Activated naive CD4-positive, alpha-beta T cell treated with anti-CD3 and anti-CD28 coated beads, Interleukin-2, amount 50 U/mL, for 72 hours (primary cell): ENCODE results near the gene MRFAP1L1. TPM values are rescaled to one million over a fixed set of nuclear protein-coding genes. Genes with fewer than 3 reads are reported as not detected.

Experiments used
- ATAC-seq, 2 donors: fragments of 150-1000 bp; cut with Tn5 transposase; 2 replicates each; pipeline ENCODE4 v1.10.0; 2021; ENCODE audit warnings: mild to moderate bottlenecking in 2 of 2, moderate library complexity in 2 of 2
- DNase-seq, 2 donors: peaks; one replicate each; pipeline ENCODE4 v3.0.0; 2021 to 2022; ENCODE audit warnings: low spot score in 2 of 2
- H3K27ac Mint-ChIP-seq, 2 donors: one replicate each; pipeline ENCODE4 v1.8.0; 2022; ENCODE audit warnings: mild to moderate bottlenecking in 2 of 2, mixed read lengths in 2 of 2
- H3K36me3 Mint-ChIP-seq, 2 donors: one replicate each; pipeline ENCODE4 v1.8.0; 2022; ENCODE audit warnings: mixed read lengths in 2 of 2
- H3K9me3 Mint-ChIP-seq, 2 donors: one replicate each; pipeline ENCODE4 v1.8.0; 2022; ENCODE audit warnings: mixed read lengths in 2 of 2
- total RNA-seq, 2 donors: library from RNA; stranded (reverse); gene quantifications; one replicate each; pipeline ENCODE4 v1.2.3, GENCODE V29; 2022

MRFAP1L1 gene
- total RNA-seq, 2 donors from 2014 or later, result 23.1 to 40.5 TPM

DNA sequence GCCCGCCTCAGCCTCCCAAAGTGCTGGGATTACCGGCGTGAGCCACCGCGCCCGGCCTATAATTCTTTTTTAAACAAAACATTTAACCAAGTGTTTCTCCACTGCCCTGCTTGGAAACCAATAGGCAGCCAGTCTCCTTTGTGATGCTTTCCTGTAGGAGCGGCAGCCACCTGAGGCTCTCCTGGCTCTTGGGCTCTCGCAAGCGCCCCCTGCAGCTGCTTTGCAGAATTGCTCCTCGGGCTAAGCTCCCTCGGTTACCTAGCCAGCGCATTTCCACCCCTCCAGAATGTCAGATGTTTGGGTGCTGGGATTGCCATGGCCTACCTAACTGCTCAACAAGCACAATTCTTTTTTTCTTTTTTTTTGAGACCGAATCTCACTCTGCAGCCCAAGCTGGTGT lies 8.3 kb downstream of the MRFAP1L1 start:
- Mint-ChIP-seq H3K36me3 (peaks cover 17 to 24% of the 10 kb centered on the region in 2 donors), H3K9me3 (peaks cover 0 to 5% of the 10 kb centered on the region in 2 donors), H3K27ac (no peak overlapping the region)
- ATAC-seq (no peak), DNase-seq (no peak)

- Mint-ChIP-seq H3K9me3 (peaks cover 0 to 5% of the 10 kb centered on the region in 2 donors), H3K36me3 (peaks cover 15% of the 10 kb centered on the region in 2 donors), H3K27ac (peak overlapping the region in 1 of 2 donors; percentile 63)
- ATAC-seq (no peak), DNase-seq (no peak)
Observed at GRCh38 chr4:6699903-6700302, 9.8 kb downstream of the MRFAP1L1 start.

- H3K27ac Mint-ChIP-seq, result peak overlapping the region; percentile 25 to 63
- no peak for ATAC-seq
- H3K9me3 Mint-ChIP-seq, result peaks cover 0 to 5% of the 10 kb centered on the region in 2 donors
- DNase-seq, result no peak
- peaks cover 9 to 10% of the 10 kb centered on the region in 2 donors for H3K36me3 Mint-ChIP-seq
Observed at GRCh38 chr4:6699388-6699787, 10.3 kb downstream of the MRFAP1L1 start.

DNA sequence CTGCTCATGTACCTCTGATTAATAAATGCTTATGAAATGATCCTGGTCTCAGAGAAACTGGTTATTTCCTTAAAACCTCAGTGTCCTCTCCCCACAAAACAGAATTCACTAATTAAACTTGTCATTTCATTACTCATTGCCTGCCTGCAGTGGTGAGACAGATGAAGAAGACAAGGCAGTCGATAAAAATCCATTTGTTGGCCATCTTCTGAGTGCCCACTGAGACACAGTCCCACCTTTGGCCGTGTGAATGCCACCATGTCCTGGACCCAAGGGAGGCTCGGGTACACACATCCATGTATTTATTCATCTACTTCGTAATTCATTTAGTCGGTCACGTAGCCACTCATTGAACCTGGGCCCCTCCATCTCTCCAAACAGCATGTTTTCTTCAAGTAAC lies 12.5 kb downstream of the MRFAP1L1 start:
- H3K27ac Mint-ChIP-seq, result peak overlapping the region in 1 of 2 donors; percentile 94
- no peaks in the 10 kb centered on the region for H3K36me3 Mint-ChIP-seq
- no peak for ATAC-seq
- H3K9me3 Mint-ChIP-seq, result no peaks in the 10 kb centered on the region
- DNase-seq, result no peak

- Mint-ChIP-seq H3K36me3 (no peaks in the 10 kb centered on the region), H3K9me3 (no peaks in the 10 kb centered on the region), H3K27ac (peak overlapping the region; percentile 94 to 96)
- DNase-seq (no peak), ATAC-seq (peak; percentile 72 to 78)
Observed at GRCh38 chr4:6696611-6697010, 13.1 kb downstream of the MRFAP1L1 start.

DNA sequence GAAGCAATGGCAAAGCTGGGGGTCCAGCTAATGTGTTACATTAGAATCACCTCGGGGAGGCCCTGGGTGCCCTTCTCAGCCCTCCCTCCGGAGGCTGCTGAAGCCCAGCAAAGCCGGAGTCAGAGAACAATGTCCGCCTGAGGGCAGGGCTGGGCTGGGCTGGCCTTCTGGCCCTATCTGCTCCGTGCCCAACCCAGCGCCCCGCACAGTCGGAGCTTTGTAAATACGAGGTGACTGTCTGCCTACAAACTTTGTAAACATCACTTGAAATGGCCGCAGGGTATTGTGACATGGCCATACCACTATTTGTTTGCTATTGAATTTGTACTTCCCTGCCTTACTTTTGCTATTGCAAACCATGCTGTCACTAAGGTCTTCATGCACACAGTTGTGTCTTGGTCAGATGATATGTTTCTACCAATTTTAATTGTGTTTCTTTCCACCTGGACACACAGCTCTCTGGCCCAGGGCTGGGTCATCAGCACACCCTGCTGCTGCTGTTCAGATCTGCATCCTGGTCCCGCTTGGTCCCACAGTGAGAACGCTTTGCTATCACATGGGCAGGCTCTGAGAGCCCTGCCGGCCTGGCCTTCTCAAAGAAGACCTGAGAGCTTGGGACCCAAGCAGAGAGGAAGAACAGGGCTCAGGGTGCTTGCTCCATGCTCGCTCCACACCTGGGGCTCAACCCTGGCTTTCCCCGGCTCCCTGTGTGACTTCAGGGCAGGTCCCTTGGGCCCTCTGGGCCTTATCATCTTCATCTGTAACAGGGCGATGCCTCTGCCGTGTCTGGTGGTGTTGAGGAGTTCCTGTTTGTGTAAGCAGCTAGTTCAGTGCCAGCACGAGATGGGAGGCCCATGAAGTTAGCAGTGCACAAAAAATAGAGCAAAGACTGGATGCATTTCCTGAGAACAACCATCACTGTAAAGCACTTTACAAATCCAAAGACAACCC lies 13.7 kb downstream of the MRFAP1L1 start:
- H3K36me3 Mint-ChIP-seq, result no peaks in the 10 kb centered on the region
- no peak for DNase-seq
- ATAC-seq, result peak; percentile 70
- H3K9me3 Mint-ChIP-seq, result no peaks in the 10 kb centered on the region
- peak overlapping the region; percentile 94 to 96 for H3K27ac Mint-ChIP-seq

GRCh38 chr4:6694177-6694901 lies 15.3 kb downstream of the MRFAP1L1 start:
- Mint-ChIP-seq H3K27ac (peak overlapping the region; percentile 57 to 94), H3K9me3 (no peaks in the 10 kb centered on the region), H3K36me3 (no peaks in the 10 kb centered on the region)
- ATAC-seq (peak in 1 of 2 donors; percentile 7), DNase-seq (no peak)

GRCh38 chr4:6693231-6694176 lies 16.2 kb downstream of the MRFAP1L1 start, which contains the start of gene S100P:
Gene S100P (plus strand): TSS chr4:6693878. CDS start chr4:6693933, 55 bp downstream.
- H3K36me3 Mint-ChIP-seq, result no peaks in the 10 kb centered on the region
- no peaks in the 10 kb centered on the region for H3K9me3 Mint-ChIP-seq
- H3K27ac Mint-ChIP-seq, result peak within 1 kb of the TSS; percentile 57 to 94
- DNase-seq (no peak), ATAC-seq (no peak)

- Mint-ChIP-seq H3K9me3 (no peaks in the 10 kb centered on the region), H3K27ac (peak overlapping the region; percentile 37 to 94), H3K36me3 (no peaks in the 10 kb centered on the region)
- DNase-seq, result no peak
- no peak for ATAC-seq
Observed at GRCh38 chr4:6692806-6693205, 16.9 kb downstream of the MRFAP1L1 start.

- no peaks in the 10 kb centered on the region for H3K9me3 Mint-ChIP-seq
- peak overlapping the region in 1 of 2 donors; percentile 94 for H3K27ac Mint-ChIP-seq
- DNase-seq (no peak), ATAC-seq (no peak)
- no peaks in the 10 kb centered on the region for H3K36me3 Mint-ChIP-seq
Observed at GRCh38 chr4:6692379-6692778, 17.3 kb downstream of the MRFAP1L1 start.

GRCh38 chr4:6689506-6689960 lies 20.1 kb downstream of the MRFAP1L1 start:
- peak in 1 of 2 donors; percentile 2 for ATAC-seq
- H3K9me3 Mint-ChIP-seq, result no peaks in the 10 kb centered on the region
- H3K27ac Mint-ChIP-seq, result peak overlapping the region; percentile 36 to 77
- no peak for DNase-seq
- no peaks in the 10 kb centered on the region for H3K36me3 Mint-ChIP-seq

- Mint-ChIP-seq H3K36me3 (no peaks in the 10 kb centered on the region), H3K9me3 (no peaks in the 10 kb centered on the region), H3K27ac (peak overlapping the region in 1 of 2 donors; percentile 77)
- DNase-seq, result peak; percentile 67 to 75
- peak; percentile 93 to 94 for ATAC-seq
Observed at GRCh38 chr4:6688879-6689505, 20.7 kb downstream of the MRFAP1L1 start.

DNA sequence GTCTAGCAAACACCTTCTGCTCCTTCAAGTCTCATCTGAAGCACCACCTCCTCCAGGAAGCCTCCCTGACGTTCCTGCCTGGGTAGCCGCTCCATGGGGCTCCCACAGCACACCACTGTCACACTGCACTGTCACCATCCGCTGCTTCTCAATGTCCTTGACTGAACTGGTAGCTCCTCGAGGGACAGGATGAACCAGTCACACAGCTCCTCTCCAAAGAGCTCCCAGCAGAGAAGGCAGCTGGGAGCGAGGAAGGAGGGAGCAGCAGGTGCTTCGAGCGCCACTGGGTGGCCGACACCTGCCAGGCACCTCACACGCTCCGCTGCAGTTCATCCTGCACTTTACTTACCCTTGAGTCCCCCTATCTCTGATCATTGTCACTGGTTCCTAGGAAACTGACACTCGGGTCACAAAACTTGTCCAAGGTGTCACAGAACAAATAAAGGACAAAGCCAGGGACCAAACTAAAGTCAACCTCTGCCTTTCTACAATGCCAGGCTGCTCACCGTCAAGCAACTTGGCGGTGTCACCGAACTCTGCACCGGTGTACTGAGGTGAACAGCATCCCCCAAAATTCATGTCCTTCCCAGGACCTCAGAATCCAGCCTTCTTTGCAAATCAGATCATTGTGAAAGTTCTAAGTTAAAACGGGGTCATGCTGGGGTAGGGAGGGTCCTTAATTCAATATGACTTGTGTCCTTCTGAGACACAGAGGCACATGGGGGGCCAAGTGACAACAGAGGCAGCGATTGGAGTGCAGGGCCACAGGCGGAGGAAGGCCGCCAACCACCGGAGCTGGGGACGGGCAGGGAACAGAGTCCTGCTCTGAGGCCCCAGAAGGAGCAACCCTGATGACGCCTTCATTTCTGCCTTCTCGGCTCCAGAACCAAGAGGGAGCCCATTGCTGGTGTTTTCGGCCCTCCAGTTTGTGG lies 21.5 kb downstream of the MRFAP1L1 start:
- no peaks in the 10 kb centered on the region for H3K36me3 Mint-ChIP-seq
- peak overlapping the region in 1 of 2 donors; percentile 77 for H3K27ac Mint-ChIP-seq
- DNase-seq (no peak), ATAC-seq (no peak)
- no peaks in the 10 kb centered on the region for H3K9me3 Mint-ChIP-seq

DNA sequence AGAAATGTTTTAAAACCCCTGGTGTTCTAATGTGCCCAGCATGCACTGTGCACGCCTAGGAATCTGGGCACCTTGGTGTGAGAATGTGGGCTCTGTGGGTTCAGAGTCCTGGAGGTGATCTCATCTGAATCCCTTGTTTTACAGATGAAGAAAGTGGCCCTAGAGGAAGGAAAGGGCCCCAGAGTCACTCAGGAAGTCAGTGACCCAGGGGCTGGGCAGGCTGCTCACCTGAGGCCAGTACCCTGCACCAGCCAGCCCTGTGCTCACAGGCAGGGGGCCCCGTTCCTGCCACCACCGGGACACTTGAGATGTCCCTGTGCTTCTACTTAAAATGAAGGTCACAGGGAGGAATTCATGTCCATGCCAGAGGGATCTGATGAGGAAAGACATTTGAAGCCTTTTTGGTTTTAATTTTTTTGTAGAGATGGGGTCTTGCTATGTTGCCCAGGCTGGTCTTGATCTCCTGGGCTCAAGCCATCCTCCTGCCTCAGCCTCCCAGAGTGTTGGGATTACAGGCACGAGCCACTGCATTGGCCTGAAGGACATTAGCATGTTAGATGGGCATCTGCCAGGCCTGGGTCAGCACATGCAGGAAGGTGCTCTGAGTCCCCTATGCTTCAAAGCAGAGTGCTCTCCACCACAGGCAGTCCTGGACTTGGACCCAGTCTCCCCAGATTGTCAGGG lies 23.4 kb downstream of the MRFAP1L1 start:
- DNase-seq (no peak), ATAC-seq (no peak)
- H3K36me3 Mint-ChIP-seq, result no peaks in the 10 kb centered on the region
- H3K27ac Mint-ChIP-seq, result no peak overlapping the region
- no peaks in the 10 kb centered on the region for H3K9me3 Mint-ChIP-seq
